HepG2 (cell line): ENCODE results near the gene COPZ2. TPM values are rescaled to one million over a fixed set of nuclear protein-coding genes. Genes with fewer than 3 reads are reported as not detected.

Experiments used
- EED ChIP-seq: sonication (generic); formaldehyde crosslinking; IDR thresholded peaks from 2 replicates; pipeline ENCODE4 v1.5.0; 2020; ENCODE audit warnings: mild to moderate bottlenecking, missing genetic modification reagents
- KDM4B ChIP-seq: sonication (generic); formaldehyde crosslinking; IDR thresholded peaks from 2 replicates; pipeline ENCODE4 v1.4.0; 2020; ENCODE audit warnings: missing genetic modification reagents
- KLF16 ChIP-seq, 2 experiments: sonication (generic) in 1 of 2; formaldehyde crosslinking in 1 of 2; IDR thresholded peaks; 2 replicates each; pipeline versions ENCODE4 v1.6.1 to v1.8.0; 2016 to 2023; ENCODE audit warnings: missing genetic modification reagents in 2 of 2, missing compliant biosample characterization in 1 of 2
- MEIS2 ChIP-seq: sonication (generic); formaldehyde crosslinking; IDR thresholded peaks from 2 replicates; pipeline ENCODE4 v1.9.0; 2021; ENCODE audit warnings: mild to moderate bottlenecking, missing genetic modification reagents
- MLX ChIP-seq: IDR thresholded peaks from 2 replicates; pipeline ENCODE4 v1.6.1; 2016
- RFX5 ChIP-seq: IDR thresholded peaks from 2 replicates; pipeline ENCODE4 v1.6.1; 2011; ENCODE audit warnings: low read depth, low read length, improper control_type of control experiment
- YEATS2 ChIP-seq: sonication (generic); formaldehyde crosslinking; IDR thresholded peaks from 2 replicates; pipeline ENCODE4 v1.4.0; 2020; ENCODE audit warnings: missing genetic modification reagents, borderline replicate concordance
- ZNF407 ChIP-seq: sonication (generic); formaldehyde crosslinking; IDR thresholded peaks from one replicate; pipeline ENCODE4 v1.5.1; 2020; ENCODE audit warnings: mild to moderate bottlenecking, missing genetic modification reagents; ENCODE audit errors: not compliant biosample characterization
- ZNF737 ChIP-seq: sonication (generic); formaldehyde crosslinking; IDR thresholded peaks from 2 replicates; pipeline ENCODE4 v1.5.0; 2020; ENCODE audit warnings: missing genetic modification reagents, mild to moderate bottlenecking, borderline replicate concordance
- ZSCAN22 ChIP-seq: sonication (generic); formaldehyde crosslinking; IDR thresholded peaks from 2 replicates; pipeline ENCODE4 v1.4.0; 2020; ENCODE audit warnings: mild to moderate bottlenecking, missing genetic modification reagents
- polyA plus RNA-seq, 8 experiments: library from polyadenylated mRNA; depleted of rRNA in 3 of 8; stranded (reverse) in 7 of 8; unstranded in 1 of 8; fragments of >200 nt; fragmentation: Illumina TruSeq in 4 of 8; extraction: Trizol in 4 of 8; gene quantifications; 2 replicates each; pipeline versions ENCODE4 v1.2.1 to v1.2.3, GENCODE V29; 2011 to 2016; ENCODE audit warnings: low read depth in 4 of 8, missing spikeins in 1 of 8, mixed read lengths in 1 of 8; ENCODE audit not compliant: insufficient read depth in 1 of 8
- total RNA-seq, 5 experiments: library from RNA; depleted of rRNA; stranded (reverse); fragments of >200 nt; fragmentation: Illumina TruSeq; extraction: Trizol; gene quantifications; 2 replicates each; pipeline ENCODE4 v1.2.3, GENCODE V29; 2016; ENCODE audit warnings: low read depth in 1 of 5
- TF ChIP-seq, protein P1 (sequence below): sonication (generic); formaldehyde crosslinking; IDR thresholded peaks from 2 replicates; pipeline ENCODE4 v1.4.0; 2020; ENCODE audit warnings: mild to moderate bottlenecking, missing genetic modification reagents

COPZ2 gene
- total and polyA plus RNA-seq, 2 of the 13 experiments (the other 11 are each of a cell fraction or from before 2014, with no cell fraction given): 0.61 to 1.5 TPM

GRCh38 chr17:48026502-48027321, 10.9 kb downstream of the COPZ2 start (continued):
- TF ChIP-seq ZNF407: peak; percentile 76
- no peak for TF ChIP-seq ZNF737 (CRISPR knock-in tag)
- no peak for TF ChIP-seq ZSCAN22 (CRISPR knock-in tag)
- 0 out of 2 replicates have a peak, but pooled peaks have one; percentile 31 for TF ChIP-seq YEATS2 (CRISPR knock-in tag)
- TF ChIP-seq, protein P1, sequence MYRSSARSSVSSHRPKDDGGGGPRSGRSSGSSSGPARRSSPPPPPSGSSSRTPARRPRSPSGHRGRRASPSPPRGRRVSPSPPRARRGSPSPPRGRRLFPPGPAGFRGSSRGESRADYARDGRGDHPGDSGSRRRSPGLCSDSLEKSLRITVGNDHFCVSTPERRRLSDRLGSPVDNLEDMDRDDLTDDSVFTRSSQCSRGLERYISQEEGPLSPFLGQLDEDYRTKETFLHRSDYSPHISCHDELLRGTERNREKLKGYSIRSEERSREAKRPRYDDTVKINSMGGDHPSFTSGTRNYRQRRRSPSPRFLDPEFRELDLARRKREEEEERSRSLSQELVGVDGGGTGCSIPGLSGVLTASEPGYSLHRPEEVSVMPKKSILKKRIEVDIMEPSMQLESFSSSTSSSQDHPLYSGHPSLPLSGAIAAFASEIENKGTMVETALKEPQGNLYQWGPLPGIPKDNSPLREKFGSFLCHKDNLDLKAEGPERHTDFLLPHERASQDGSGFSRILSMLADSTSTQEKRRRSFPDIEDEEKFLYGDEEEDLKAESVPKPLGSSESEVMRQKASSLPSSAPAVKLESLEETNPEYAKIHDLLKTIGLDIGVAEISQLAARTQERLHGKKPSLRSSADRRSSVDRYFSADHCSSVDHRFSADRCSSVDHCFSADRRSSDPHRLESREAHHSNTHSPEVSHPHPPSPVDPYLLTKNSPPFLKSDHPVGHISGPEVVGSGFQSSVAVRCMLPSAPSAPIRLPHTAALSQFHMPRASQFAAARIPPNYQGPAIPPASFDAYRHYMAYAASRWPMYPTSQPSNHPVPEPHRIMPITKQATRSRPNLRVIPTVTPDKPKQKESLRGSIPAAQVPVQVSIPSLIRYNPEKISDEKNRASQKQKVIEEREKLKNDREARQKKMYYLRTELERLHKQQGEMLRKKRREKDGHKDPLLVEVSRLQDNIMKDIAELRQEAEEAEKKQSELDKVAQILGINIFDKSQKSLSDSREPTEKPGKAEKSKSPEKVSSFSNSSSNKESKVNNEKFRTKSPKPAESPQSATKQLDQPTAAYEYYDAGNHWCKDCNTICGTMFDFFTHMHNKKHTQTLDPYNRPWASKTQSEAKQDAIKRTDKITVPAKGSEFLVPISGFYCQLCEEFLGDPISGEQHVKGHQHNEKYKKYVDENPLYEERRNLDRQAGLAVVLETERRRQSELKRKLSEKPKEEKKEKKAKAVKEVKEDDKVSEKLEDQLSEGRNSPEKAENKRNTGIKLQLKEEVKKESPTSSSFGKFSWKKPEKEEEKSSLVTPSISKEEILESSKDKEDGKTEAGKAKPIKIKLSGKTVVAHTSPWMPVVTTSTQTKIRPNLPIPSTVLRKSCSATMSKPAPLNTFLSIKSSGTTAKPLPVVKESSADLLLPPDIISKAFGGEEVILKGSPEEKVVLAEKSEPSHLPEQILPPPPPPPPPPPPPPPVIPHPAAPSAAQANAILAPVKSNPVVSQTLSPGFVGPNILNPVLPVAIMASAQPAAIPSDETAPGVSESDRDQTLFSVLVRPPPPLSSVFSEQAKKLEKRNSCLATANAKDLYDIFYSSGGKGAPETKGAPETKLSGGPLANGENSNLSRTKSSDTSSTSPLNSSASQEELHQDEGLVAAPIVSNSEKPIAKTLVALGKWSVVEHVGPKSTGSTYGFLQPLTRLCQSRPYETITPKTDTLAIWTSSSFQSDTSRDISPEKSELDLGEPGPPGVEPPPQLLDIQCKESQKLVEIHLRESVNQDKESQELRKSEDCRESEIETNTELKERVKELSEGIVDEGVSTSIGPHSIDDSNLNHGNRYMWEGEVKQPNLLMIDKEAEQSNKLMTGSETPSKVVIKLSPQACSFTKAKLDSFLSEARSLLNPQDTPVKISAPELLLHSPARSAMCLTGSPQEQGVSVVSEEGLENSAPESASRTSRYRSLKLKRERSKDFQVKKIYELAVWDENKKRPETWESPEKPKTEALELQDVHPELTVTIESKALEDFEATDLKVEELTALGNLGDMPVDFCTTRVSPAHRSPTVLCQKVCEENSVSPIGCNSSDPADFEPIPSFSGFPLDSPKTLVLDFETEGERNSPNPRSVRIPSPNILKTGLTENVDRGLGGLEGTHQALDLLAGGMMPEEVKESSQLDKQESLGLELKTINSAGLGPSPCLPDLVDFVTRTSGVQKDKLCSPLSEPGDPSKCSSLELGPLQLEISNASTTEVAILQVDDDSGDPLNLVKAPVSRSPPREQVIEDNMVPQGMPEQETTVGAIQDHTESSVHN: peak; percentile 69; the same call in 1 of the 2 replicates
- TF ChIP-seq MEIS2 (CRISPR knock-in tag): no peak
- TF ChIP-seq KDM4B (CRISPR knock-in tag): 0 out of 2 replicates have a peak, but pooled peaks have one; percentile 52
- TF ChIP-seq EED (CRISPR knock-in tag): 0 out of 2 replicates have a peak, but pooled peaks have one; percentile 50
- no peak for TF ChIP-seq RFX5
- TF ChIP-seq KLF16 (CRISPR knock-in tag; IDR thresholded peaks at IDR 0.05): peak in 1 of 2 experiments; percentile 63; a peak in 1 of 4 replicates
- no peak for TF ChIP-seq MLX (CRISPR knock-in tag)
